ENCODE data around the gene ALDH1L1. TPM values are rescaled to one million over a fixed set of nuclear protein-coding genes. Genes with fewer than 3 reads are reported as not detected.

The ALDH1L1 gene
- total and polyA plus RNA-seq, 2 donors (not counting 1 experiment from before 2014, with no cell fraction given), result not detected

DNA sequence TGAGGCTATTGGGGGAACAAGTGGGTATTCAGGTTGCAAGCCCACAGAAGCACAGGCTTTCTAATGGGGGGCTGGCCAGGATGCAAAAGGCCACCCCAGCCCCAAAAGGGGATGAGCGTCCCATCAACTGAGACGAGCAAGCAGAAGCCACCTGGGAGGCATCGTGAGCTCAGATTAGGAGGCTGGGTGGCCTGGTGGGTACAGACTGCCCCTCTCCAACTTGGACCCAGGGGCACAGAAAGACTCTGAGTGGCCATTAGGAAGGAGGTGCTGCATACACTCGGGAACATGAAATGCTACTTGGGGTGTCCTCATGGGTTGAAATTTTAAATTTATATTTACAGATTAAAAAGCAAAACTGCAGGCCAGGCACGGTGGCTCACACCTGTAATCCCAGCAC is 125.5 kb downstream of the ALDH1L1 start:
- TF ChIP-seq EZH2 (IDR thresholded peaks at IDR 0.05; ENCODE audit: borderline replicate concordance, insufficient read depth, low read depth, low read length, poor library complexity, severe bottlenecking) (no peak), CTCF (IDR thresholded peaks at IDR 0.05) (no peak)
- no peaks in the 10 kb centered on the region for H4K20me1 ChIP-seq (ENCODE audit: control insufficient read depth, insufficient read depth, low read length, poor library complexity, severe bottlenecking)
- 97% methylated on average over 3 of the region's 5 CpGs for WGBS (ENCODE audit: insufficient coverage)
- intact Hi-C loops (cut with micrococcal nuclease), result no loop called here
- H3K4me2 ChIP-seq (replicated peaks; ENCODE audit: low read depth, low read length, poor library complexity, severe bottlenecking), result no peak overlapping the region
- H3K4me1 Mint-ChIP-seq, result peaks cover 21% of the 10 kb centered on the region
- no peaks in the 10 kb centered on the region for H3K9me3 Mint-ChIP-seq (ENCODE audit: insufficient read depth)
- H3K36me3 ChIP-seq (replicated peaks in 1 of 2; ENCODE audit: control extremely low read depth in 1 of 2, control insufficient read depth in 1 of 2, extremely low read depth in 1 of 2, insufficient read depth in 2 of 2, low read length in 1 of 2), result peaks cover 0 to 11% of the 10 kb centered on the region in 2 experiments
- no peak overlapping the region for H3K4me3 Mint-ChIP-seq
- ChIA-PET CTCF (no interaction called here), POLR2A (no interaction called here)
- H3K9ac ChIP-seq (ENCODE audit: low read length), result no peak overlapping the region
- H3K4me3 ChIP-seq (ENCODE audit: control extremely low read depth in 1 of 5, extremely low read depth in 1 of 5, insufficient read depth in 1 of 5, low read depth in 2 of 5, low read length in 4 of 5), result no peak overlapping the region
- no peaks in the 10 kb centered on the region for H3K79me2 ChIP-seq (ENCODE audit: control insufficient read depth, insufficient read depth, low read length)
- no peak overlapping the region for H3K27ac ChIP-seq (ENCODE audit: low read length in 2 of 2)
- ATAC-seq (ENCODE audit: low read depth), result no peak
- no peaks in the 10 kb centered on the region for H3K27me3 Mint-ChIP-seq
- DNase-seq, result no peak
- H3K27me3 ChIP-seq (replicated peaks in 1 of 4; ENCODE audit: control extremely low read depth in 1 of 4, control insufficient read depth in 3 of 4, insufficient read depth in 4 of 4, low read length in 3 of 4), result no peaks in the 10 kb centered on the region
- no peak overlapping the region for H3K27ac Mint-ChIP-seq
- H2AFZ ChIP-seq (ENCODE audit: insufficient read depth, low read depth, low read length, poor library complexity, severe bottlenecking), result no peak overlapping the region
- H3K4me1 ChIP-seq (ENCODE audit: control insufficient read depth in 2 of 2, insufficient read depth in 2 of 2, low read length in 2 of 2), result peaks cover 17% of the 10 kb centered on the region in 2 donors
- peaks cover 0 to 2% (median 0%) of the 10 kb centered on the region in 3 donors for H3K9me3 ChIP-seq (ENCODE audit: control extremely low read depth in 1 of 3, control insufficient read depth in 2 of 3, insufficient read depth in 1 of 3, low read length in 2 of 3)

DNA sequence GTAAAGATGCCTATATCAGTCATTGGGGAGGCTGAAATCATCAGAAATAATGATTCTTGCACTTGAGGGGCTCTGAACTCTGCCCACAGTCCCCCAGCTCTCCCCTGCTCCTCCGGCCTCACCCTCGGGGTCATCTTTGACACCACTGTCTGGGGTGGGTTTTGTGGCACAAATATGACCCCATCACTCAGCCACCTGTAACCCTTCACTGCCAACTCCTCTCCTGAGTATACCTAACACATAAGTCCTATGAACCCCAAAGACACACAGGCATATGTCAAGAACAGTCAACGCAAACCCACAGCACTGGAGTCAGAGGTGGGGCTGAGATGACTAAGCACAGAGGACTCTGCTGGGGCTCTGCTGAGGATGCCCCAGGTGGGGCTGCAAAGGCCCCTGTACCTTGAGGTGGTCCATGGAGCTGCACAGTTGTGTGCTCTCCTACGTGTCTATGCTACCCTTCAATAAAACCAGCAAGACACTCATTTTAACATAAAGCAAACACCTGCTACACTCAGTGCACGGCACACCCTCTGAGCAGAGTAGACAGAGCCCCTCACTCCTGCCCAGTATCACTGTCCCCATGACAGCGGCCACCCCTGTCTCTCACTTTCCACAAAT is 126.3 kb downstream of the ALDH1L1 start:
- no peak overlapping the region for H3K4me2 ChIP-seq (replicated peaks; ENCODE audit: low read depth, low read length, poor library complexity, severe bottlenecking)
- 95% methylated on average over 6 of the region's 6 CpGs for WGBS (ENCODE audit: insufficient coverage)
- no peaks in the 10 kb centered on the region for H4K20me1 ChIP-seq (ENCODE audit: control insufficient read depth, insufficient read depth, low read length, poor library complexity, severe bottlenecking)
- no peak overlapping the region for H3K27ac ChIP-seq (ENCODE audit: low read length in 2 of 2)
- peaks cover 0 to 2% (median 0%) of the 10 kb centered on the region in 3 donors for H3K9me3 ChIP-seq (ENCODE audit: control extremely low read depth in 1 of 3, control insufficient read depth in 2 of 3, insufficient read depth in 1 of 3, low read length in 2 of 3)
- no peaks in the 10 kb centered on the region for H3K79me2 ChIP-seq (ENCODE audit: control insufficient read depth, insufficient read depth, low read length)
- ATAC-seq (ENCODE audit: low read depth) (no peak), DNase-seq (no peak)
- no peak overlapping the region for H3K4me3 ChIP-seq (ENCODE audit: control extremely low read depth in 1 of 5, extremely low read depth in 1 of 5, insufficient read depth in 1 of 5, low read depth in 2 of 5, low read length in 4 of 5)
- TF ChIP-seq EZH2 (IDR thresholded peaks at IDR 0.05; ENCODE audit: borderline replicate concordance, insufficient read depth, low read depth, low read length, poor library complexity, severe bottlenecking), result no peak
- TF ChIP-seq CTCF (IDR thresholded peaks at IDR 0.05), result no peak
- H3K4me1 ChIP-seq (ENCODE audit: control insufficient read depth in 2 of 2, insufficient read depth in 2 of 2, low read length in 2 of 2), result peaks cover 17% of the 10 kb centered on the region in 2 donors
- no peaks in the 10 kb centered on the region for H3K27me3 ChIP-seq (replicated peaks in 1 of 4; ENCODE audit: control extremely low read depth in 1 of 4, control insufficient read depth in 3 of 4, insufficient read depth in 4 of 4, low read length in 3 of 4)
- Mint-ChIP-seq H3K9me3 (ENCODE audit: insufficient read depth) (no peaks in the 10 kb centered on the region), H3K27ac (no peak overlapping the region), H3K4me3 (no peak overlapping the region), H3K4me1 (peaks cover 21% of the 10 kb centered on the region), H3K27me3 (no peaks in the 10 kb centered on the region)
- H2AFZ ChIP-seq (ENCODE audit: insufficient read depth, low read depth, low read length, poor library complexity, severe bottlenecking), result no peak overlapping the region
- ChIA-PET POLR2A (no interaction called here), CTCF (no interaction called here)
- intact Hi-C loops (cut with micrococcal nuclease), result no loop called here
- H3K9ac ChIP-seq (ENCODE audit: low read length), result no peak overlapping the region
- H3K36me3 ChIP-seq (replicated peaks in 1 of 2; ENCODE audit: control extremely low read depth in 1 of 2, control insufficient read depth in 1 of 2, extremely low read depth in 1 of 2, insufficient read depth in 2 of 2, low read length in 1 of 2), result peaks cover 0 to 7% of the 10 kb centered on the region in 2 experiments
